ENCODE data around the gene ZNF618. TPM values are rescaled to one million over a fixed set of nuclear protein-coding genes. Genes with fewer than 3 reads are reported as not detected.
"Not testable (repeated sequence)": the region's sequence is repeated elsewhere in the genome, so short reads cannot be mapped to it uniquely, and the experiment has no call there.

The ZNF618 gene
- total RNA-seq, 2 donors from 2014 or later: 3.1 to 3.3 TPM

- Histone ChIP-seq H3K36me3 (no peaks in the 10 kb centered on the region), H3K9ac (ENCODE audit: low read depth in 2 of 2, low read length in 2 of 2) (no peak overlapping the region), H3K27ac (no peak overlapping the region), H3K9me3 (no peaks in the 10 kb centered on the region), H3K4me3 (no peak overlapping the region), H3K27me3 (no peaks in the 10 kb centered on the region), H3K4me1 (no peaks in the 10 kb centered on the region)
- intact Hi-C loops (cut with DNase I): no loop called here
- no peak for DNase-seq
- TF ChIP-seq CTCF (IDR thresholded peaks at IDR 0.05): no peak
These were observed 116.9 kb downstream of the ZNF618 start for GRCh38 chr9:113992994-113993393.

DNA sequence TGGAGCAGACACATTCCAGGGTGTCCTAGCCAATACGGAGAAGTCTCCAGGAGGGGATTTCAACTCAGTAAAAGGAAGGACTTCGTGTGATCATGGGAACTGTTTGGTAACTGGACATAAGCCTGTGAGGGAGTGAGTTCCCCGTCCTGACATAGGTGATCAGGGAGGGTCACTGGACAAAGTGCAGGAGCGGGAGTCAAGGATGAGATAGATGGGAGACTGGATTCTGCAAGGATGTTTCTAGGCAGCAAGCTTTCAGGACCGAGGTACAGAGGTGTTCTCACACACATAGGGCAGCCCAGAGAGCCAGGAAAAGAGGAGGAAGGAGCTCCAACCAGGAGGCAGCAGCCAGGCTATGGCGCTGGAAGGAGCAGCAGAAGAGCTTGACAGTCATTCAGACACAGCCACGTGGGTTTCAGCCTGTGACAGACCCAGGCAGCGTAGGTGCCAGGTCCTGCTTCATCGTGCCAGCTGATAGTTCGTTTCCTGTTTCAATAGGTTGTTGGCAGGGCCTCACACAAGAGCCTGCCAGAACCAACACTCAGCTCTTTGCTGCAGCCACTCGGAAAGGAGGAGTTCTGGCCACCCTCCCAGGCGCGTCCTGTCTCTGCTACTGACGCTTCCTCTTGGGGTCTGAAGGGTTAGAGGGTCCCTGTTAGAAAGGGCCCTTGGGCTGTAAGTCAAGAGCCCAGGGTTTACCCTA lies 117.9 kb downstream of the ZNF618 start:
- Histone ChIP-seq H3K9ac (ENCODE audit: low read depth in 2 of 2, low read length in 2 of 2) (peak overlapping the region in 1 of 2 donors; percentile 1), H3K27ac (no peak overlapping the region)

GRCh38 chr9:113995401-113995800 lies 119.3 kb downstream of the ZNF618 start:
- no peaks in the 10 kb centered on the region for H3K27me3 ChIP-seq
- H3K27ac ChIP-seq: no peak overlapping the region
- DNase-seq: no peak
- intact Hi-C loops (cut with DNase I): no loop called here
- no peaks in the 10 kb centered on the region for H3K4me1 ChIP-seq
- TF ChIP-seq CTCF (IDR thresholded peaks at IDR 0.05): no peak
- no peak overlapping the region for H3K4me3 ChIP-seq
- no peak overlapping the region for H3K9ac ChIP-seq (ENCODE audit: low read depth in 2 of 2, low read length in 2 of 2)
- H3K36me3 ChIP-seq: no peaks in the 10 kb centered on the region
- H3K9me3 ChIP-seq: no peaks in the 10 kb centered on the region

More for the DNA sequence above, 117.9 kb downstream of the ZNF618 start:
- Histone ChIP-seq H3K4me3 (no peak overlapping the region), H3K27me3 (no peaks in the 10 kb centered on the region), H3K9me3 (no peaks in the 10 kb centered on the region), H3K36me3 (no peaks in the 10 kb centered on the region), H3K4me1 (no peaks in the 10 kb centered on the region)
- TF ChIP-seq CTCF (IDR thresholded peaks at IDR 0.05): no peak
- peak; percentile 47 for DNase-seq
- intact Hi-C loops (cut with DNase I): no loop called here

- DNase-seq: no peak
- TF ChIP-seq CTCF (IDR thresholded peaks at IDR 0.05): no peak
- Histone ChIP-seq H3K4me3 (no peak overlapping the region), H3K36me3 (no peaks in the 10 kb centered on the region), H3K27me3 (no peaks in the 10 kb centered on the region), H3K9ac (ENCODE audit: low read depth in 2 of 2, low read length in 2 of 2) (no peak overlapping the region), H3K27ac (no peak overlapping the region), H3K9me3 (no peaks in the 10 kb centered on the region), H3K4me1 (no peaks in the 10 kb centered on the region)
- intact Hi-C loops (cut with DNase I): no loop called here
These were observed 119.9 kb downstream of the ZNF618 start for GRCh38 chr9:113995963-113996362.

- Histone ChIP-seq H3K36me3 (no peaks in the 10 kb centered on the region), H3K4me3 (no peak overlapping the region), H3K9me3 (no peaks in the 10 kb centered on the region), H3K4me1 (no peaks in the 10 kb centered on the region), H3K9ac (ENCODE audit: low read depth in 2 of 2, low read length in 2 of 2) (no peak overlapping the region), H3K27ac (no peak overlapping the region), H3K27me3 (no peaks in the 10 kb centered on the region)
- TF ChIP-seq CTCF (IDR thresholded peaks at IDR 0.05): no peak
- intact Hi-C loops (cut with DNase I): no loop called here
- DNase-seq: no peak
These were observed 120.5 kb downstream of the ZNF618 start for GRCh38 chr9:113996531-113997001.

- H3K27ac ChIP-seq; H3K4me1 ChIP-seq; DNase-seq; H3K4me3 ChIP-seq; H3K36me3 ChIP-seq; intact Hi-C loops (cut with DNase I); H3K9me3 ChIP-seq; H3K27me3 ChIP-seq; H3K9ac ChIP-seq (ENCODE audit: low read depth in 2 of 2, low read length in 2 of 2): not testable (repeated sequence)
These were observed 121.0 kb downstream of the ZNF618 start for GRCh38 chr9:113997064-113997463.
